SJCRH30 (cell line): ENCODE measurements around the gene SPG11. TPM values are rescaled to one million over a fixed set of nuclear protein-coding genes. Genes with fewer than 3 reads are reported as not detected.

Source experiments
- total RNA-seq: library from RNA; depleted of rRNA; stranded (reverse); fragments of >200 nt; shearing (Covaris generic); gene quantifications from 2 replicates; pipeline ENCODE4 v1.2.3, GENCODE V29; 2014; rRNA removed

SPG11 gene
- total RNA-seq, 1 experiment from 2014 or later: 41.2 TPM

Other genes starting within 250 kb of the SPG11 start
- 133 and 145 TPM in 2 replicates for gene CTDSPL2, start 236.0 kb downstream of the SPG11 start, total RNA-seq
- gene EIF3J, start 126.5 kb downstream of the SPG11 start, total RNA-seq: 84.0 and 96.4 TPM in 2 replicates
- 0.20 TPM in 1 of 2 replicates, not detected in the other for gene PATL2, start 47.7 kb upstream of the SPG11 start, total RNA-seq
- gene B2M, start 47.9 kb upstream of the SPG11 start, total RNA-seq: 729 and 792 TPM in 2 replicates
- gene TRIM69, start 72.9 kb upstream of the SPG11 start, total RNA-seq: 13.9 and 15.7 TPM in 2 replicates